Activated CD8-positive, alpha-beta memory T cell treated with anti-CD3 and anti-CD28 coated beads, Interleukin-2, amount 50 U/mL, for 1 hour (primary cell): ENCODE results near the gene GATB.
A peak's percentile ranks its signal among the peaks of the same experiment; 100 is the strongest.

Experiments used
- DNase-seq: peaks from one replicate; pipeline ENCODE4 v3.0.0-alpha.2; 2020; ENCODE audit errors: extremely low read depth

GATB gene

GRCh38 chr4:151760712-151761661, at the start of gene GATB:
Gene GATB (minus strand): TSS chr4:151761007. CDS start chr4:151760982, 25 bp downstream.
- peak; percentile 82 for DNase-seq

GRCh38 chr4:151810476-151810875, 49.7 kb upstream of the GATB start:
- no peak for DNase-seq

GRCh38 chr4:151809716-151810115, 48.9 kb upstream of the GATB start:
- no peak for DNase-seq

- DNase-seq: no peak
Observed at GRCh38 chr4:151808542-151808941, 47.7 kb upstream of the GATB start.

GRCh38 chr4:151808120-151808529, 47.3 kb upstream of the GATB start:
- DNase-seq: no peak

GRCh38 chr4:151807220-151807619, 46.4 kb upstream of the GATB start:
- DNase-seq: no peak

- DNase-seq: no peak
Observed at GRCh38 chr4:151806511-151806927, 45.7 kb upstream of the GATB start.

GRCh38 chr4:151804821-151805220, 44.0 kb upstream of the GATB start:
- no peak for DNase-seq

GRCh38 chr4:151804086-151804630, 43.4 kb upstream of the GATB start:
- no peak for DNase-seq

GRCh38 chr4:151803246-151803645, 42.4 kb upstream of the GATB start:
- DNase-seq: no peak

- no peak for DNase-seq
Observed at GRCh38 chr4:151801547-151802516, 41.0 kb upstream of the GATB start.

GRCh38 chr4:151799417-151800012, 38.7 kb upstream of the GATB start:
- no peak for DNase-seq

- DNase-seq: no peak
Observed at GRCh38 chr4:151798678-151799416, 38.0 kb upstream of the GATB start.

- DNase-seq: no peak
Observed at GRCh38 chr4:151797853-151798252, 37.0 kb upstream of the GATB start.

GRCh38 chr4:151797131-151797530, 36.3 kb upstream of the GATB start:
- DNase-seq: no peak

- DNase-seq: no peak
Observed at GRCh38 chr4:151796106-151796505, 35.3 kb upstream of the GATB start.

- no peak for DNase-seq
Observed at GRCh38 chr4:151792995-151793394, 32.2 kb upstream of the GATB start.

GRCh38 chr4:151792530-151792929, 31.7 kb upstream of the GATB start:
- DNase-seq: no peak

- no peak for DNase-seq
Observed at GRCh38 chr4:151788021-151788420, 27.2 kb upstream of the GATB start.

GRCh38 chr4:151786158-151786495, 25.3 kb upstream of the GATB start:
- DNase-seq: no peak
